ENCODE results near the gene LUC7L. TPM values are rescaled to one million over a fixed set of nuclear protein-coding genes. Genes with fewer than 3 reads are reported as not detected.
"Not testable (repeated sequence)": the region's sequence is repeated elsewhere in the genome, so short reads cannot be mapped to it uniquely, and the experiment has no call there.

The LUC7L gene
- total RNA-seq, 1 donor from 2014 or later: 74.1 TPM

- no peaks in the 10 kb centered on the region for H4K20me1 ChIP-seq (ENCODE audit: insufficient read depth, low read length)
- no peak for DNase-seq (ENCODE audit: low read depth)
- no peak overlapping the region for H3K27ac ChIP-seq (ENCODE audit: low read depth, low read length)
- no peak overlapping the region for H2AFZ ChIP-seq (ENCODE audit: low read depth, low read length)
- TF ChIP-seq CTCF (IDR thresholded peaks at IDR 0.05; ENCODE audit: insufficient read depth, low read depth, low read length) (no peak), EZH2 (IDR thresholded peaks at IDR 0.05; ENCODE audit: insufficient read depth, low read length) (no peak)
- peaks cover 6% of the 10 kb centered on the region for H3K9me3 Mint-ChIP-seq (ENCODE audit: unreplicated experiment)
- peaks cover 38% of the 10 kb centered on the region for H3K27me3 ChIP-seq (ENCODE audit: insufficient read depth, low read length)
- no peaks in the 10 kb centered on the region for H3K79me2 ChIP-seq (ENCODE audit: insufficient read depth, low read length)
- no peaks in the 10 kb centered on the region for H3K36me3 ChIP-seq (ENCODE audit: insufficient read depth, low read length)
- no peaks in the 10 kb centered on the region for H3K36me3 Mint-ChIP-seq (ENCODE audit: low read depth, unreplicated experiment)
- H3K4me1 Mint-ChIP-seq (ENCODE audit: low read depth, unreplicated experiment): no peaks in the 10 kb centered on the region
- H3K9me3 ChIP-seq (ENCODE audit: insufficient read depth, low read depth, low read length): peaks cover 2% of the 10 kb centered on the region
- no peak overlapping the region for H3K9ac ChIP-seq (ENCODE audit: low read length)
- no peak overlapping the region for H3K27ac Mint-ChIP-seq (ENCODE audit: unreplicated experiment)
- H3K27me3 Mint-ChIP-seq (ENCODE audit: low read depth, unreplicated experiment): peaks cover 45% of the 10 kb centered on the region
- H3K4me2 ChIP-seq (ENCODE audit: low read length): peak overlapping the region; percentile 48
- no peak overlapping the region for H3K4me3 Mint-ChIP-seq (ENCODE audit: unreplicated experiment)
- no peak overlapping the region for H3K4me3 ChIP-seq (ENCODE audit: insufficient read depth, low read depth, low read length)
- FAIRE-seq: no peak
- peaks cover 6% of the 10 kb centered on the region for H3K4me1 ChIP-seq (ENCODE audit: insufficient read depth, low read length)
These were observed 64.3 kb downstream of the LUC7L start for GRCh38 chr16:164827-165538.

GRCh38 chr16:164134-164823, 65.0 kb downstream of the LUC7L start:
- not testable (repeated sequence) for H3K4me1 Mint-ChIP-seq (ENCODE audit: low read depth, unreplicated experiment); H4K20me1 ChIP-seq (ENCODE audit: insufficient read depth, low read length); H3K36me3 ChIP-seq (ENCODE audit: insufficient read depth, low read length); H3K79me2 ChIP-seq (ENCODE audit: insufficient read depth, low read length); H3K9me3 Mint-ChIP-seq (ENCODE audit: unreplicated experiment); H3K9ac ChIP-seq (ENCODE audit: low read length); DNase-seq (ENCODE audit: low read depth); H3K36me3 Mint-ChIP-seq (ENCODE audit: low read depth, unreplicated experiment); FAIRE-seq; H3K4me2 ChIP-seq (ENCODE audit: low read length); H3K4me3 ChIP-seq (ENCODE audit: insufficient read depth, low read depth, low read length); H3K27ac Mint-ChIP-seq (ENCODE audit: unreplicated experiment); H3K9me3 ChIP-seq (ENCODE audit: insufficient read depth, low read depth, low read length); H3K27ac ChIP-seq (ENCODE audit: low read depth, low read length); H3K4me1 ChIP-seq (ENCODE audit: insufficient read depth, low read length); H2AFZ ChIP-seq (ENCODE audit: low read depth, low read length); H3K4me3 Mint-ChIP-seq (ENCODE audit: unreplicated experiment)
- H3K27me3 ChIP-seq (ENCODE audit: insufficient read depth, low read length): peaks cover 41% of the 10 kb centered on the region
- H3K27me3 Mint-ChIP-seq (ENCODE audit: low read depth, unreplicated experiment): peaks cover 47% of the 10 kb centered on the region

GRCh38 chr16:163696-164095, 65.6 kb downstream of the LUC7L start:
- peaks cover 37% of the 10 kb centered on the region for H3K27me3 ChIP-seq (ENCODE audit: insufficient read depth, low read length)
- H2AFZ ChIP-seq (ENCODE audit: low read depth, low read length); H3K36me3 ChIP-seq (ENCODE audit: insufficient read depth, low read length); H3K4me2 ChIP-seq (ENCODE audit: low read length); H4K20me1 ChIP-seq (ENCODE audit: insufficient read depth, low read length); FAIRE-seq; H3K27ac Mint-ChIP-seq (ENCODE audit: unreplicated experiment); H3K4me1 Mint-ChIP-seq (ENCODE audit: low read depth, unreplicated experiment); H3K4me1 ChIP-seq (ENCODE audit: insufficient read depth, low read length); H3K36me3 Mint-ChIP-seq (ENCODE audit: low read depth, unreplicated experiment); H3K4me3 ChIP-seq (ENCODE audit: insufficient read depth, low read depth, low read length); H3K4me3 Mint-ChIP-seq (ENCODE audit: unreplicated experiment); H3K79me2 ChIP-seq (ENCODE audit: insufficient read depth, low read length); DNase-seq (ENCODE audit: low read depth); H3K9me3 Mint-ChIP-seq (ENCODE audit: unreplicated experiment); H3K27ac ChIP-seq (ENCODE audit: low read depth, low read length); H3K9me3 ChIP-seq (ENCODE audit: insufficient read depth, low read depth, low read length); H3K9ac ChIP-seq (ENCODE audit: low read length): not testable (repeated sequence)
- peaks cover 46% of the 10 kb centered on the region for H3K27me3 Mint-ChIP-seq (ENCODE audit: low read depth, unreplicated experiment)

GRCh38 chr16:163139-163538, 66.1 kb downstream of the LUC7L start:
- not testable (repeated sequence) for H3K4me2 ChIP-seq (ENCODE audit: low read length); DNase-seq (ENCODE audit: low read depth); H3K27ac Mint-ChIP-seq (ENCODE audit: unreplicated experiment); H3K9ac ChIP-seq (ENCODE audit: low read length); H2AFZ ChIP-seq (ENCODE audit: low read depth, low read length); H3K79me2 ChIP-seq (ENCODE audit: insufficient read depth, low read length); H3K9me3 ChIP-seq (ENCODE audit: insufficient read depth, low read depth, low read length); H3K27ac ChIP-seq (ENCODE audit: low read depth, low read length); H3K36me3 ChIP-seq (ENCODE audit: insufficient read depth, low read length); H3K4me3 ChIP-seq (ENCODE audit: insufficient read depth, low read depth, low read length); H4K20me1 ChIP-seq (ENCODE audit: insufficient read depth, low read length); FAIRE-seq; H3K36me3 Mint-ChIP-seq (ENCODE audit: low read depth, unreplicated experiment); H3K4me1 ChIP-seq (ENCODE audit: insufficient read depth, low read length); H3K4me1 Mint-ChIP-seq (ENCODE audit: low read depth, unreplicated experiment); H3K9me3 Mint-ChIP-seq (ENCODE audit: unreplicated experiment); H3K4me3 Mint-ChIP-seq (ENCODE audit: unreplicated experiment)
- H3K27me3 ChIP-seq (ENCODE audit: insufficient read depth, low read length): peaks cover 37% of the 10 kb centered on the region
- peaks cover 44% of the 10 kb centered on the region for H3K27me3 Mint-ChIP-seq (ENCODE audit: low read depth, unreplicated experiment)
